ENCODE results near the gene SECISBP2. TPM values are rescaled to one million over a fixed set of nuclear protein-coding genes. Genes with fewer than 3 reads are reported as not detected.

The SECISBP2 gene
- polyA plus RNA-seq, 1 of the 3 experiments (the other 2 are of a cell fraction): 21.2 TPM

DNA sequence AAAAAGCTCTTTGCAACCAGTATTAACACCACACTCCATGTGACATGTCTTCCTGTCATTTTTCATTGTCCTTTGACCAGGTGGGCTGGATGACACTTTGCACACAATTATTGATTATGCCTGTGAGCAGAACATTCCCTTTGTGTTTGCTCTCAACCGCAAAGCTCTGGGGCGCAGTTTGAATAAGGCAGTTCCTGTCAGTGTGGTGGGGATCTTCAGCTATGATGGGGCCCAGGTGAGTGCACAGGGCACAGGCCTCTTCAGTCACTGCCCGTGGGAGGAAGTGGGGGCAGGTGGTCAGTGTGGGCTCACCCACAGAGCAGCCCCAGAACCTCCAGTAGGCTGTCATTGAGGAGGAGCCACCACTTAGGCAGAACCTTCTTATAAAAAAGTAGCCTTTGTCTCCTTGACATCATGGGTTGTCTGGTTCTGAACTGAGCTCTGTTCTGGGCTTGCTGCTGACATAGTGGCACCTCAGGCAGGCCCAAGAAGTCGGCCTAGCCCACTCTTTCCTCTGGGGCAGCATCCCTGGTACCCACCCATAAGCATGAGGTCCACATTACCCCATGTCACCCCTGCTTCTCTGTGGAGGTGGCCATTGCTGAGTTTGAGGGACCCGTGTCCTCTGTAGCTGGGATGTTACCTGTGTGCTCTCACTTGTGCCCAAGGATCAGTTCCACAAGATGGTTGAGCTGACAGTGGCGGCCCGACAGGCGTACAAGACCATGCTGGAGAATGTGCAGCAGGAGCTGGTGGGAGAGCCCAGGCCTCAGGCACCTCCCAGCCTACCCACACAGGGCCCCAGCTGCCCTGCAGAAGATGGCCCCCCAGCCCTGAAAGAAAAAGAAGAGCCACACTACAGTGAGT, 39.3 kb downstream of the SECISBP2 start:
- H2AFZ ChIP-seq (ENCODE audit: low read depth): no peak overlapping the region
- no peak overlapping the region for H3K9ac ChIP-seq
- peak overlapping the region in 1 of 2 experiments; percentile 93; a peak in 1 of 4 replicates for H3K27ac ChIP-seq (ENCODE audit: low read depth in 2 of 2, low read length in 1 of 2)
- H3K4me2 ChIP-seq: no peak overlapping the region
- ChIA-PET CTCF (interaction anchor here (0.8 to 1.3 kb wide), 3 partner anchors 35 to 240 kb away, joined by 3 to 5 read pairs (median 3); no protein-coding TSS in a partner anchor), POLR2A (no interaction called here)
- H3K9me2 ChIP-seq: no peaks in the 10 kb centered on the region
- no peaks in the 10 kb centered on the region for H3K79me2 ChIP-seq (ENCODE audit: insufficient read depth)
- DNase-seq: no peak
- WGBS (ENCODE audit: low lambda C conversion rate): 95% methylated on average over 7 of the region's 8 CpGs
- H3F3A ChIP-seq (replicated peaks; ENCODE audit: insufficient read depth): no peaks in the 10 kb centered on the region
- no peak overlapping the region for H3K4me3 ChIP-seq (ENCODE audit: low read depth in 2 of 2, low read length in 1 of 2)
- H3K27me3 ChIP-seq (ENCODE audit: insufficient read depth): no peaks in the 10 kb centered on the region
- peaks cover 19 to 93% of the 10 kb centered on the region in 2 experiments for H3K36me3 ChIP-seq (replicated peaks in 1 of 2; ENCODE audit: control insufficient read depth in 1 of 2, insufficient read depth in 2 of 2, low read length in 1 of 2)
- no peaks in the 10 kb centered on the region for H4K20me1 ChIP-seq (ENCODE audit: insufficient read depth)
- TF ChIP-seq MXI1 (IDR thresholded peaks at IDR 0.05; ENCODE audit: low read depth, low read length) (no peak), TEAD4 (IDR thresholded peaks at IDR 0.05; ENCODE audit: borderline replicate concordance, insufficient read depth) (no peak), POLR2AphosphoS5 (IDR thresholded peaks at IDR 0.05; ENCODE audit: low read depth, low read length) (no peak), SIN3A (IDR thresholded peaks at IDR 0.05; ENCODE audit: borderline replicate concordance, low read depth, low read length) (no peak), GATA2 (CRISPR knock-in tag; IDR thresholded peaks at IDR 0.05) (no peak)
- TF ChIP-seq, protein P1, sequence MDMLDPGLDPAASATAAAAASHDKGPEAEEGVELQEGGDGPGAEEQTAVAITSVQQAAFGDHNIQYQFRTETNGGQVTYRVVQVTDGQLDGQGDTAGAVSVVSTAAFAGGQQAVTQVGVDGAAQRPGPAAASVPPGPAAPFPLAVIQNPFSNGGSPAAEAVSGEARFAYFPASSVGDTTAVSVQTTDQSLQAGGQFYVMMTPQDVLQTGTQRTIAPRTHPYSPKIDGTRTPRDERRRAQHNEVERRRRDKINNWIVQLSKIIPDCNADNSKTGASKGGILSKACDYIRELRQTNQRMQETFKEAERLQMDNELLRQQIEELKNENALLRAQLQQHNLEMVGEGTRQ (IDR thresholded peaks at IDR 0.05; ENCODE audit: borderline replicate concordance, low read depth, low read length): no peak
- H3K9me3 ChIP-seq: no peaks in the 10 kb centered on the region
- peaks cover 0 to 32% of the 10 kb centered on the region in 2 experiments; a peak in 2 of 4 replicates for H3K4me1 ChIP-seq (ENCODE audit: control insufficient read depth in 1 of 2, insufficient read depth in 2 of 2, low read depth in 1 of 2, low read length in 1 of 2)

DNA sequence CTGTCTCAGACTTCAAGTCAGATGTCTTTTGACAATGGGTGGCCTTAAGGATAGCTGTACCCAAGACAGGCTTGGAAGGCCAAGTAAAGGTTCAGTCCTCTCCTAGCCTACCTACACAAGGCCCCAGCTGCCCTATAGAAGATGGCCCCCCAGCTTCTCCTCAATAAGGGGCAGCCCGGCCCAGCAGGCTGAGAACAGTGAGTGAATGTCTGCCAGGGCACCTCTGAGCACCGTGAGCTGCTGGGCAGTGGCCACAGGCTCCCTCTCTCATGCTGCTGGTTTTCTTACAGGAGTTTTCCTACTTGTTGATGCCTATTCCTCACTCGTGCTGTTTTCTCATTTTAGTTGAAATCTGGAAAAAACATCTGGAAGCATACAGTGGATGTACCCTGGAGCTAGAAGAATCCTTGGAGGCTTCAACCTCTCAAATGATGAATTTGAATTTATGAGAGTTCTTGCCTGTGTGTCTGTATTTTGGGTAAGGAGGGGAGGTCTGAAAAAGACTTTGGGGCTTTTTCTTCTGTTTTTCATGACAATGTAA, 40.1 kb downstream of the SECISBP2 start:
- Histone ChIP-seq H4K20me1 (ENCODE audit: insufficient read depth) (no peaks in the 10 kb centered on the region), H3K4me3 (ENCODE audit: low read depth in 2 of 2, low read length in 1 of 2) (no peak overlapping the region), H3K36me3 (replicated peaks in 1 of 2; ENCODE audit: control insufficient read depth in 1 of 2, insufficient read depth in 2 of 2, low read length in 1 of 2) (peaks cover 19 to 85% of the 10 kb centered on the region in 2 experiments), H3K27ac (ENCODE audit: low read depth in 2 of 2, low read length in 1 of 2) (peak overlapping the region in 1 of 2 experiments; percentile 93; a peak in 2 of 4 replicates), H3K9me2 (no peaks in the 10 kb centered on the region), H3K79me2 (ENCODE audit: insufficient read depth) (no peaks in the 10 kb centered on the region), H2AFZ (ENCODE audit: low read depth) (no peak overlapping the region), H3K4me2 (no peak overlapping the region), H3F3A (replicated peaks; ENCODE audit: insufficient read depth) (no peaks in the 10 kb centered on the region), H3K9ac (no peak overlapping the region), H3K27me3 (ENCODE audit: insufficient read depth) (no peaks in the 10 kb centered on the region), H3K4me1 (ENCODE audit: control insufficient read depth in 1 of 2, insufficient read depth in 2 of 2, low read depth in 1 of 2, low read length in 1 of 2) (peaks cover 0 to 32% of the 10 kb centered on the region in 2 experiments; a peak in 2 of 4 replicates), H3K9me3 (no peaks in the 10 kb centered on the region)
- POLR2A ChIA-PET: no interaction called here
- DNase-seq: no peak
- TF ChIP-seq JUND (IDR thresholded peaks at IDR 0.05): no peak
- TF ChIP-seq, protein P2, sequence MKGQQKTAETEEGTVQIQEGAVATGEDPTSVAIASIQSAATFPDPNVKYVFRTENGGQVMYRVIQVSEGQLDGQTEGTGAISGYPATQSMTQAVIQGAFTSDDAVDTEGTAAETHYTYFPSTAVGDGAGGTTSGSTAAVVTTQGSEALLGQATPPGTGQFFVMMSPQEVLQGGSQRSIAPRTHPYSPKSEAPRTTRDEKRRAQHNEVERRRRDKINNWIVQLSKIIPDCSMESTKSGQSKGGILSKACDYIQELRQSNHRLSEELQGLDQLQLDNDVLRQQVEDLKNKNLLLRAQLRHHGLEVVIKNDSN (IDR thresholded peaks at IDR 0.05; ENCODE audit: borderline replicate concordance, low read depth): no peak
- no peak for TF ChIP-seq TCF12 (IDR thresholded peaks at IDR 0.05)
- TF ChIP-seq POLR2AphosphoS5 (IDR thresholded peaks at IDR 0.05; ENCODE audit: low read depth, low read length): no peak
- TF ChIP-seq, protein P3, sequence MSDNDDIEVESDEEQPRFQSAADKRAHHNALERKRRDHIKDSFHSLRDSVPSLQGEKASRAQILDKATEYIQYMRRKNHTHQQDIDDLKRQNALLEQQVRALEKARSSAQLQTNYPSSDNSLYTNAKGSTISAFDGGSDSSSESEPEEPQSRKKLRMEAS (IDR thresholded peaks at IDR 0.05; ENCODE audit: low read depth): no peak
- TF ChIP-seq, protein P4, sequence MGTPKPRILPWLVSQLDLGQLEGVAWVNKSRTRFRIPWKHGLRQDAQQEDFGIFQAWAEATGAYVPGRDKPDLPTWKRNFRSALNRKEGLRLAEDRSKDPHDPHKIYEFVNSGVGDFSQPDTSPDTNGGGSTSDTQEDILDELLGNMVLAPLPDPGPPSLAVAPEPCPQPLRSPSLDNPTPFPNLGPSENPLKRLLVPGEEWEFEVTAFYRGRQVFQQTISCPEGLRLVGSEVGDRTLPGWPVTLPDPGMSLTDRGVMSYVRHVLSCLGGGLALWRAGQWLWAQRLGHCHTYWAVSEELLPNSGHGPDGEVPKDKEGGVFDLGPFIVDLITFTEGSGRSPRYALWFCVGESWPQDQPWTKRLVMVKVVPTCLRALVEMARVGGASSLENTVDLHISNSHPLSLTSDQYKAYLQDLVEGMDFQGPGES (IDR thresholded peaks at IDR 0.05; ENCODE audit: low read depth, low read length): no peak
- no peak for TF ChIP-seq MXI1 (IDR thresholded peaks at IDR 0.05; ENCODE audit: low read depth, low read length)
- CTCF ChIA-PET: interaction anchor here (0.8 to 1.3 kb wide), 4 partner anchors 9 to 239 kb away, joined by 3 to 5 read pairs (median 3); no protein-coding TSS in a partner anchor
- WGBS (ENCODE audit: low lambda C conversion rate): 78% methylated on average over 3 of the region's 3 CpGs
